ENCODE results near the gene CLEC6A. TPM values are rescaled to one million over a fixed set of nuclear protein-coding genes. Genes with fewer than 3 reads are reported as not detected.

Gene CLEC6A
- total RNA-seq = not detected in 2 replicates

GRCh38 chr12:8455727-8456360 is at the start of gene CLEC6A:
TSS of gene CLEC6A (plus strand) at chr12:8455962. CDS start at chr12:8456112, 150 bp downstream.

GRCh38 chr12:8513256-8513655 is 57.5 kb downstream of the CLEC6A start, which contains the start of gene CLEC4D:
TSS of gene CLEC4D (plus strand) at chr12:8513503. CDS start at chr12:8513733, 230 bp downstream.

Other genes with a start within 250 kb of the CLEC6A start
- under 0.01 and 0.28 TPM in 2 replicates for gene FAM90A1, start 228.3 kb upstream of the CLEC6A start, total RNA-seq
- not detected in 2 replicates for gene CLEC4D, start 57.5 kb downstream of the CLEC6A start, total RNA-seq
- not detected in 2 replicates for gene CLEC4E, start 84.9 kb downstream of the CLEC6A start, total RNA-seq
- not detected in 2 replicates for gene AICDA, start 156.9 kb downstream of the CLEC6A start, total RNA-seq
- gene MFAP5, start 206.9 kb downstream of the CLEC6A start, total RNA-seq = 124 and 311 TPM in 2 replicates
- gene RIMKLB, start 242.0 kb downstream of the CLEC6A start, total RNA-seq = 31.8 and 36.6 TPM in 2 replicates